NCI-H2171 treated with DMSO at 0.1 percent for 48 hours (cell line): ENCODE results near the gene IDH3B.
"Not testable (repeated sequence)": the region's sequence is repeated elsewhere in the genome, so short reads cannot be mapped to it uniquely, and the experiment has no call there.

Experiments
- DNase-seq: peaks from one replicate; lab custom pipeline; 2025; lab: John Stamatoyannopoulos, UW

Gene IDH3B

DNA sequence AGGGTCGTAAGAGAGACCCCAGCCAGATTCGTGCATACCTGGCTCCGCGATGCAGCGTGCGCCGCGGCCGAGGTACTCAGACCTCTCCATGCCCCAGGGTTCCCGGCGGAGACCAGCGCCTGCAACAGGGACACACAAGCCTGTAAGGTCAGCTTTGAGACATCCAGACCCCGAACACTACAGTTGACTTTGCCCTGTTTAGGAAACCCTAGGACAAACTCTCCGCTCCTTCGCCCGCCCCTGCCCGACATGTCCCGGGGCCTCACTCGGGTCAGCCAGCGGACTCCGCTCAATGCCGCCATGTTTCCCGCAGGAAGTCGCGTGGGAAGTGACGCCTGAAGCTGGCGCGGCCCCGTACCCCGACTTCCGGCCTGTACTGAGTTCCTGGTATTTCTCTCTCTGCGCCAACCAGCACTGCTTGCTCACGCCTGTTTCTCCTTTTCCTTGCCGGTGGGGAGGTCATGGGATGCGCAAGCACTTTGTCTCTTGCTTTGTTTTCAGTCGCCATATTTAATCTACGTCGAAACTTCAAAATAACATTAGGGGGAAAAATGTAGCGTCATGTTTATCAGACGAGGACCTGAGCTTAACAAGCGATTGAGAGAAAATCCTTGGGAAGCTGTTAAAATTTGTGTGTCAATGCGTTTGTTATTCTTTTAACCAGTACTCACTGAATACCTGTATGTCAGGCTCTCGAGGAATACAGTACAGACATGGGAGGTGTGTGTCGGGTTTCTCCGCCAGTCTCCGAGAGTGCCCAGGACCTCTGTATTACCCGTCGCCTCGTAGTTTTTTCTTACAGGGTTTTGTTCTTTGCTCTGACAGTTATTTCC is at the start of gene IDH3B:
IDH3B (minus strand) TSS at position 330 of the 833 bp plus-strand sequence; CDS start at position 302, 28 bp downstream.
- DNase-seq, result peak; percentile 99

DNA sequence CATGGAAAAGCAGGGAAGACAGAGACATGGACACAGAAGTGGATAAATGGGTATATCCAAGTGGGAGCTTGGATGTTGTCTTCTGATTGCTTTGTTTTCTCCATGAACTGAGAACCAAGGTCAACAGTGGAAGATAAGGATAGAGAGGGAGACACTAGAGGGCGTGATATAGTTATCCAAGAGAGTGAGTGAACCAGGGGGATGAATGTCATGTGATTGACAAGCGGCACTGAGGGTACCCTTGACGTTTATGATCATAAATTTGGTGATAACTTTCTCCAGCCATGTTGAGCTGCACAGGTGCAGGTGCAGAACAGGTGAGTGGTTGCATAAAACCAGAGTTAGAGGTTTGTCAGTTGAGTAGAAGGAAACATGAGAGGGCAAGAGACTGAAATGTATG is 49.3 kb upstream of the IDH3B start:
- no peak for DNase-seq

- DNase-seq, result no peak
These were observed 45.4 kb upstream of the IDH3B start for GRCh38 chr20:2709205-2709981.

DNA sequence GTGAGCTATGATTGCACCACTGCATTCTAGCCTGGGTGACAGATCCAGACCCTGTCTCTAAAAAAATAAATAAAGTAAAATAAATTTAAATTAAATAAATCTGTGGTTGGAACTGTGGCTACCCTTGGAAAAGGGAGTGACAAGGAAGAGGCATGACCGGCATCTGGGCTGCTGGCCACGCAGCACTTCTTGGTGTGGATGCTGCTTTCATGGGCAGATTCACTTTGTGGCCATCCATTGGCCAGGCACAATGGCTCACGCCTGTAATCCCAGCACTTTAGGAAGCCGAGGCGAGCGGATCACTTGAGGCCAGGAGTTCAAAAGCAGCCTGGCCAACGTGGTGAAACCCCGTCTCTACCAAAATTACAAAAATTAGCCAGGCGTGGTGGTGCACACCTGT is 44.6 kb upstream of the IDH3B start:
- no peak for DNase-seq

DNA sequence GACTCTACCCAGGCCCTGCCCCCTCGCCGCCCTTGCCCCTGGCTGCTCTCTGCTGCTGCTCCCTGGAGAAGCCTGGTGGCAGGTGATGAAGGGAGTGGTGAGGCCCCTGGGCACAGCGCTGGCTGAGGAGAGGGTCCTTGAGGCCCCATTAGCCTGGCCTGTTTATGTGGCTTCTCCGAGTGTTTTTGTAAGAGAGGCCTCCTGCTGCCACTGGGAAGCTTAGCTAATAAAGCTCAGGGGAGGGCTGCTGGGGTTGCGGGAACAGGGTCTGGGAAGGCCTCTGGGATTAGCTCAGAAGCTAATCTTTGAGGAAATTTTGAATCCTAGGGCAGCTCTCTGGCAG is 44.0 kb upstream of the IDH3B start:
- DNase-seq, result peak; percentile 14

DNA sequence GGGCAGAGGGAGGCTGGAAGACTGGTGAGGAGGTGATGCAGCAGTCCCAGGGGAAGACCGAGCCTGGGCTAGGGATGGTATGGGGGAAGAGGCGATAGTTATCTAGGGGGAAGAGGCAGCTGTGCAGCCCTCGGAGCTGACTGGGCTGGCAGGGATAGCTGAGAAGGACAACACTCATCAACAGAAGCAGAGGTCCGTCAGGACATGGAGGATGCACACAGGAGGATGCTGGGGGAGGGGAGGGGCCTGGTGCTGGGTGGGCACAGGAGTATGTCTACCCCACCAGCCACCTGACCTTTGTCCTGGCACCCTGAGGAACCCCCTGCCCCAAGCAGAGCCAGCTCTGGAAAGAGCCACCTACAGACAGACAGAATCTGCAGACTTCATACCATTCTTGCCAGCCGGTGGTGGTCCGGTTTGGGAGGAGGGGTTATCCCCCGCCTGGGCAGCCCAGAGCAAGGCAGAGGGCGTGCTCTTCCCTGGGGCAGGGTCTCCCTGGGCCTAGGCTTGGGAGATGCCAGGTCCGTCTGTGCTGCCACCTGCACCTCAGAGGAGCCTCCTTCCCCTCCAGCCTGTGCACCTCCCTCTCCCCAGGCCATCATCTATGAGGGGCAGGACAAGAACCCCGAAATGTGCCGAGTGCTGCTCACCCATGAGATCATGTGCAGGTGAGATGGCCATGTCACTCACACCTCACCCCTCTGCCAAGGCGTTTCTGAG is 43.5 kb upstream of the IDH3B start:
- no peak for DNase-seq

- no peak for DNase-seq
These were observed 42.8 kb upstream of the IDH3B start for GRCh38 chr20:2706688-2707352.

DNA sequence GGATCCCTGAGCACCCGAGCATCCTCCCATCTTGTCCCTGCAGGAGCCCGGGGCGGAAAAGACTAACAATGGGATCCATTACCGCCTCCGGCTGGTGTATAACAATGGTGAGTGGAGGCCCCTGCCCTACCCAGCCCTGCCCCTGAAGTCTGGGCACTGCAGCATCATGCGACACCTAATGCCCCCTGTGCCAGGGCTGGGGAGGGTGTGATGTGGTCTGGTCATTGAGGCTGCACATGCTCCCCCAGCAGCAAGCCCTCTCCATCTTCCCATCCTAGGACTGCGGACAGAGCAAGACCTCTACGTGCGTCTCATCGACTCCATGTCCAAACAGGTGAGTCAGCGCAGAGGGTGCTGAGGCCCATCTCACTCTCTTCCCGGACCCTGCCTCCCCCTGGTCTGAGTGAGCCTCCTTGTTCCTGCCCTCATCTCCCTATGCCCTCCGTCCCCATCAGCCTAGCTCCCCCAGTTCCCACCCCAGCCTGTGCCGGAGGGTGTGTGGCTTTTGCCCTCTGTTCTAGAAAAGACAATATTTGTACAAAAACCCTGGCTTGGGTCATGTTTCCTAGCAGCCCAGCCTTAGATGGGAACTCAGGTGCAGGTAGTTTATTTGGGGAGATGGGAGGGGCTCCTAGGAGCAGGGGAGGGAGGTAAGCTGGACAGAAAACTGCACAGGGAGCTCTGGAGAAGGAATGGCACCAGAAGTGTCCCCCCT is 42.1 kb upstream of the IDH3B start:
- no peak for DNase-seq

GRCh38 chr20:2703716-2704475 is 39.9 kb upstream of the IDH3B start:
- no peak for DNase-seq

DNA sequence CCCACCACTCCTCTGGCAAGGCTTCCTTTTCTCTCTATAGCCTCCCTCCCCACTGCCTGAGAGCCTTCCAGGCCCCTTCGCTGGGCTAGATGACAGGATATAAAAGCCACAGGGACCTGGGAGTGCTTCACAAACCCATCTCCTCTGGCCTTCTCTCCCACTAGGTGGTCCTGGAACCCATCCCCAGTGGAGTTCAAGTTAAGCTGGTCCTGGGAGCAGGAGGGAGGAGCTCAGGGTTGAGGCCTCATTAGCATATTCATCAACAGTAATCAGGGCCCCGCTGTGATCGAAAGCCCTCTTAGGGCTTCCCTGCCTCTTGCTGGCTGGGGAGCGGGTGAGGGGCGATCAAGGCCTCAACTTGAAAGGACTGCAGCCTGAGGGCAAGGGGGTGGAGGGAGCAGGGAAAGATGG is 37.7 kb upstream of the IDH3B start:
- DNase-seq, result no peak

- DNase-seq, result no peak
These were observed 37.1 kb upstream of the IDH3B start for GRCh38 chr20:2700913-2701620.

- no peak for DNase-seq
These were observed 35.9 kb upstream of the IDH3B start for GRCh38 chr20:2699775-2700413.

DNA sequence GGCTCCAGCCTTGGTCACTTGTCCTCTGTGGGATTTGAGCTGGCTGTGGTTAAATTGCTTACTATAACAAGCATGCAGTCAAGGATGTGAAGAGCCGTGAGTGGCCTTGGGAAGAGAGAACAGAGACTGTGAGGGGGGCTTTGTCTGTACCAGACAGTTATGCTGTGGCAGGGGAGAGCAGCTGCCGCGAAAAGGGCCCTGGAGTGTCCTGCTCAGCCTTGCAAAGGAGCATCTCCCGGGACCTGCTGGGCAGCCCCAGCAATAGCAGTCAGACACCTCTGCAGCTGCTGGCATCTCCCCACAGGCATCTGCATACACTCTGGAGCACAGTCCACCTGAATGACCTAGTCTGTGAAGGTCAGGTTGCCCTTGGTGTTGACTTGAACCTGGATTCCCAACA is 34.9 kb upstream of the IDH3B start:
- DNase-seq, result no peak

GRCh38 chr20:2698186-2698817 is 34.3 kb upstream of the IDH3B start:
- no peak for DNase-seq

GRCh38 chr20:2697768-2698167 is 33.8 kb upstream of the IDH3B start:
- no peak for DNase-seq

GRCh38 chr20:2696646-2697045 is 32.6 kb upstream of the IDH3B start:
- DNase-seq, result no peak

- not testable (repeated sequence) for DNase-seq
These were observed 32.0 kb upstream of the IDH3B start for GRCh38 chr20:2695984-2696525.

- DNase-seq, result no peak
These were observed 31.4 kb upstream of the IDH3B start for GRCh38 chr20:2695206-2695983.
